GM12878 (cell line): Measurements from ENCODE around the gene DMD.

Source experiments
- CHD1 ChIP-seq: IDR thresholded peaks from 2 replicates; pipeline ENCODE4 v1.6.1; 2012; ENCODE audit warnings: low read depth, low read length, improper control_type of control experiment
- EGR1 ChIP-seq, 2 experiments: IDR thresholded peaks; 1 replicate in 1 of 2; 2 replicates in 1 of 2; pipeline ENCODE4 v1.6.1; 2011 to 2012; ENCODE audit warnings: low read depth in 2 of 2, low read length in 2 of 2, borderline replicate concordance in 1 of 2, mild to moderate bottlenecking in 1 of 2, moderate library complexity in 1 of 2
- IKZF1 ChIP-seq: fragments of 450-650 bp; conservative IDR thresholded peaks from 2 replicates; pipeline ENCODE4 v1.6.1; 2017; ENCODE audit warnings: antibody characterized with exemption, mild to moderate bottlenecking
- JUND ChIP-seq: IDR thresholded peaks from 2 replicates; pipeline ENCODE4 v1.6.1; 2012; ENCODE audit warnings: low read depth, mild to moderate bottlenecking, low read length, improper control_type of control experiment, moderate library complexity
- PAX5 ChIP-seq: IDR thresholded peaks from 2 replicates; pipeline ENCODE4 v1.6.1; 2011; ENCODE audit warnings: low read depth, low read length, borderline replicate concordance
- POLR2A ChIP-seq: IDR thresholded peaks from 2 replicates; pipeline ENCODE4 v1.6.1; 2011; ENCODE audit warnings: low read depth, mild to moderate bottlenecking, low read length
- POLR2AphosphoS5 ChIP-seq: IDR thresholded peaks from 2 replicates; pipeline ENCODE4 v1.6.1; 2011; ENCODE audit warnings: mild to moderate bottlenecking, low read length, inconsistent platforms
- SP1 ChIP-seq: IDR thresholded peaks from one replicate; pipeline ENCODE4 v1.6.1; 2011; ENCODE audit warnings: low read depth, low read length
- TAF1 ChIP-seq: IDR thresholded peaks from 2 replicates; pipeline ENCODE4 v1.6.1; 2011; ENCODE audit warnings: mild to moderate bottlenecking, low read depth, low read length, borderline replicate concordance
- YBX1 ChIP-seq: fragments of 450-650 bp; IDR thresholded peaks from 2 replicates; pipeline ENCODE4 v1.6.1; 2016; ENCODE audit warnings: antibody characterized with exemption
- YY1 ChIP-seq: IDR thresholded peaks from 2 replicates; pipeline ENCODE4 v1.6.1; 2011; ENCODE audit warnings: low read depth, mild to moderate bottlenecking, low read length
- TF ChIP-seq, protein P1 (sequence below): IDR thresholded peaks from 2 replicates; pipeline ENCODE4 v1.6.1; 2011; ENCODE audit warnings: borderline replicate concordance, low read depth, mild to moderate bottlenecking, moderate library complexity, mixed read lengths, low read length; ENCODE audit not compliant: insufficient read depth; ENCODE audit errors: extremely low read length
- TF ChIP-seq, protein P2 (sequence below), 3 experiments: IDR thresholded peaks in 2 of 3; conservative IDR thresholded peaks in 1 of 3; 2 replicates each; pipeline ENCODE4 v1.5.1; 2011; ENCODE audit warnings: low read depth in 3 of 3, low read length in 3 of 3, mild to moderate bottlenecking in 3 of 3, control low read depth in 2 of 3, moderate library complexity in 2 of 3, inconsistent platforms in 1 of 3, mixed read lengths in 1 of 3; ENCODE audit not compliant: control insufficient read depth in 2 of 3, insufficient read depth in 1 of 3; ENCODE audit errors: extremely low read depth in 1 of 3
- TF ChIP-seq, protein P3 (sequence below): fragments of 150-350 bp; IDR thresholded peaks from 2 replicates; pipeline ENCODE4 v1.6.1; 2016; ENCODE audit warnings: low read depth, low read length

DNA sequence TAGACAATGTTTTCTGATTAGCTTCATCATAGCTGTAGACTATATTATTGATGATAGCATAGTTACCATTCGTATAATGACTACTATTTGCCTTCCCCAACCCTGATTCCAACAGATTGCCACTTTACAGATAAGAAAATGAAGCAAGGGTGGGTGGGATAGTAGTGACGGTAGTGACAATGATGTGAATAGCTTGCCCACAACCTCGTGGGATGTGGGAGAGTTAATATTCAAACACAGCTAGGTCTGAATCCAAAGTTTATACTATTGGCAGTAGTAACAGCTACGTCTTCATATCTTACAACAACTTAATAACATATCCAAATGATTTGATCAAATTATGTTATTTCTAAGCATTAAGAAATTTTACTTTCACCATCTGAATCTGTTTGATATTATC, 1372.7 kb downstream of the DMD start:
- TF ChIP-seq YBX1 (no peak), EGR1 (IDR thresholded peaks at IDR 0.05; ENCODE audit: borderline replicate concordance in 1 of 2, low read depth in 2 of 2, low read length in 2 of 2) (no peak), TAF1 (no peak), POLR2A (no peak), YY1 (no peak), JUND (no peak), PAX5 (no peak), SP1 (no peak), POLR2AphosphoS5 (no peak), IKZF1 (no peak), CHD1 (no peak)
- TF ChIP-seq, protein P1, sequence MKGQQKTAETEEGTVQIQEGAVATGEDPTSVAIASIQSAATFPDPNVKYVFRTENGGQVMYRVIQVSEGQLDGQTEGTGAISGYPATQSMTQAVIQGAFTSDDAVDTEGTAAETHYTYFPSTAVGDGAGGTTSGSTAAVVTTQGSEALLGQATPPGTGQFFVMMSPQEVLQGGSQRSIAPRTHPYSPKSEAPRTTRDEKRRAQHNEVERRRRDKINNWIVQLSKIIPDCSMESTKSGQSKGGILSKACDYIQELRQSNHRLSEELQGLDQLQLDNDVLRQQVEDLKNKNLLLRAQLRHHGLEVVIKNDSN, result no peak
- TF ChIP-seq, protein P2, sequence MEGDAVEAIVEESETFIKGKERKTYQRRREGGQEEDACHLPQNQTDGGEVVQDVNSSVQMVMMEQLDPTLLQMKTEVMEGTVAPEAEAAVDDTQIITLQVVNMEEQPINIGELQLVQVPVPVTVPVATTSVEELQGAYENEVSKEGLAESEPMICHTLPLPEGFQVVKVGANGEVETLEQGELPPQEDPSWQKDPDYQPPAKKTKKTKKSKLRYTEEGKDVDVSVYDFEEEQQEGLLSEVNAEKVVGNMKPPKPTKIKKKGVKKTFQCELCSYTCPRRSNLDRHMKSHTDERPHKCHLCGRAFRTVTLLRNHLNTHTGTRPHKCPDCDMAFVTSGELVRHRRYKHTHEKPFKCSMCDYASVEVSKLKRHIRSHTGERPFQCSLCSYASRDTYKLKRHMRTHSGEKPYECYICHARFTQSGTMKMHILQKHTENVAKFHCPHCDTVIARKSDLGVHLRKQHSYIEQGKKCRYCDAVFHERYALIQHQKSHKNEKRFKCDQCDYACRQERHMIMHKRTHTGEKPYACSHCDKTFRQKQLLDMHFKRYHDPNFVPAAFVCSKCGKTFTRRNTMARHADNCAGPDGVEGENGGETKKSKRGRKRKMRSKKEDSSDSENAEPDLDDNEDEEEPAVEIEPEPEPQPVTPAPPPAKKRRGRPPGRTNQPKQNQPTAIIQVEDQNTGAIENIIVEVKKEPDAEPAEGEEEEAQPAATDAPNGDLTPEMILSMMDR (IDR thresholded peaks at IDR 0.05 in 2 of 3, conservative IDR thresholded peaks at IDR 0.05 in 1 of 3; ENCODE audit: control insufficient read depth in 2 of 3, extremely low read depth in 1 of 3, insufficient read depth in 1 of 3, low read depth in 3 of 3, low read length in 3 of 3), result no peak
- TF ChIP-seq, protein P3, sequence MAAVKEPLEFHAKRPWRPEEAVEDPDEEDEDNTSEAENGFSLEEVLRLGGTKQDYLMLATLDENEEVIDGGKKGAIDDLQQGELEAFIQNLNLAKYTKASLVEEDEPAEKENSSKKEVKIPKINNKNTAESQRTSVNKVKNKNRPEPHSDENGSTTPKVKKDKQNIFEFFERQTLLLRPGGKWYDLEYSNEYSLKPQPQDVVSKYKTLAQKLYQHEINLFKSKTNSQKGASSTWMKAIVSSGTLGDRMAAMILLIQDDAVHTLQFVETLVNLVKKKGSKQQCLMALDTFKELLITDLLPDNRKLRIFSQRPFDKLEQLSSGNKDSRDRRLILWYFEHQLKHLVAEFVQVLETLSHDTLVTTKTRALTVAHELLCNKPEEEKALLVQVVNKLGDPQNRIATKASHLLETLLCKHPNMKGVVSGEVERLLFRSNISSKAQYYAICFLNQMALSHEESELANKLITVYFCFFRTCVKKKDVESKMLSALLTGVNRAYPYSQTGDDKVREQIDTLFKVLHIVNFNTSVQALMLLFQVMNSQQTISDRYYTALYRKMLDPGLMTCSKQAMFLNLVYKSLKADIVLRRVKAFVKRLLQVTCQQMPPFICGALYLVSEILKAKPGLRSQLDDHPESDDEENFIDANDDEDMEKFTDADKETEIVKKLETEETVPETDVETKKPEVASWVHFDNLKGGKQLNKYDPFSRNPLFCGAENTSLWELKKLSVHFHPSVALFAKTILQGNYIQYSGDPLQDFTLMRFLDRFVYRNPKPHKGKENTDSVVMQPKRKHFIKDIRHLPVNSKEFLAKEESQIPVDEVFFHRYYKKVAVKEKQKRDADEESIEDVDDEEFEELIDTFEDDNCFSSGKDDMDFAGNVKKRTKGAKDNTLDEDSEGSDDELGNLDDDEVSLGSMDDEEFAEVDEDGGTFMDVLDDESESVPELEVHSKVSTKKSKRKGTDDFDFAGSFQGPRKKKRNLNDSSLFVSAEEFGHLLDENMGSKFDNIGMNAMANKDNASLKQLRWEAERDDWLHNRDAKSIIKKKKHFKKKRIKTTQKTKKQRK, result no peak
